Right atrium auricular region (tissue), 2 donors: ENCODE data around the gene CCNH. TPM values are rescaled to one million over a fixed set of nuclear protein-coding genes. Genes with fewer than 3 reads are reported as not detected.

ENCODE experiments used
- DNase-seq: peaks from one replicate; pipeline ENCODE4 v3.0.0-alpha.2; 2019; ENCODE audit warnings: low spot score
- H3K27ac ChIP-seq, 2 donors: fragments of 200-600 bp; sonication (generic); 1 replicate in 1 of 2; 2 replicates in 1 of 2; pipeline ENCODE4 v1.5.1; 2016 to 2019
- H3K27me3 ChIP-seq, 2 donors: fragments of 200-600 bp; sonication (generic); one replicate each; pipeline versions ENCODE4 v1.5.1 to v1.6.0; 2017 to 2019
- H3K36me3 ChIP-seq: fragments of 200-600 bp; sonication (generic); one replicate; pipeline ENCODE4 v1.5.1; 2016
- H3K4me1 ChIP-seq, 2 donors: fragments of 200-600 bp; sonication (generic); one replicate each; pipeline versions ENCODE4 v1.5.1 to v1.6.0; 2017 to 2019
- H3K4me3 ChIP-seq, 2 donors: fragments of 200-600 bp; sonication (generic); 1 replicate in 1 of 2; 2 replicates in 1 of 2; pipeline ENCODE4 v1.5.1; 2017 to 2019; ENCODE audit warnings: mild to moderate bottlenecking in 1 of 2, moderate library complexity in 1 of 2
- H3K9me3 ChIP-seq, 2 donors: fragments of 200-600 bp; sonication (generic); one replicate each; pipeline ENCODE4 v1.5.1; 2019
- CTCF ChIP-seq, 2 donors: fragments of 200-600 bp; sonication (generic); IDR thresholded peaks; one replicate each; pipeline ENCODE4 v1.5.1; 2019; ENCODE audit warnings: antibody characterized with exemption in 2 of 2
- total RNA-seq, 2 donors: library from RNA; depleted of rRNA; stranded (reverse); fragments of >200 nt; gene quantifications; one replicate each; pipeline ENCODE4 v1.1.0, GENCODE V29; 2016

Gene CCNH
- total RNA-seq, 2 donors from 2014 or later, result 37.9 to 55.6 TPM

- no peak overlapping the region for H3K4me3 ChIP-seq
- H3K36me3 ChIP-seq, result no peaks in the 10 kb centered on the region
- TF ChIP-seq CTCF (IDR thresholded peaks at IDR 0.05), result no peak
- no peak for DNase-seq
- no peaks in the 10 kb centered on the region for H3K4me1 ChIP-seq
- no peaks in the 10 kb centered on the region for H3K9me3 ChIP-seq
- no peak overlapping the region for H3K27ac ChIP-seq
- H3K27me3 ChIP-seq, result no peaks in the 10 kb centered on the region
These were observed 18.2 kb upstream of the CCNH start for GRCh38 chr5:87430863-87431457.

GRCh38 chr5:87423755-87424154 is 11.0 kb upstream of the CCNH start:
- DNase-seq, result no peak
- no peaks in the 10 kb centered on the region for H3K36me3 ChIP-seq
- no peaks in the 10 kb centered on the region for H3K27me3 ChIP-seq
- no peaks in the 10 kb centered on the region for H3K9me3 ChIP-seq
- TF ChIP-seq CTCF (IDR thresholded peaks at IDR 0.05), result no peak
- H3K4me1 ChIP-seq, result no peaks in the 10 kb centered on the region
- no peak overlapping the region for H3K4me3 ChIP-seq
- H3K27ac ChIP-seq, result no peak overlapping the region

GRCh38 chr5:87421307-87421706 is 8.6 kb upstream of the CCNH start:
- TF ChIP-seq CTCF (IDR thresholded peaks at IDR 0.05), result no peak
- Histone ChIP-seq H3K4me1 (no peaks in the 10 kb centered on the region), H3K9me3 (no peaks in the 10 kb centered on the region), H3K27ac (no peak overlapping the region), H3K27me3 (no peaks in the 10 kb centered on the region), H3K4me3 (no peak overlapping the region), H3K36me3 (no peaks in the 10 kb centered on the region)
- DNase-seq, result no peak

- Histone ChIP-seq H3K9me3 (no peaks in the 10 kb centered on the region), H3K27me3 (no peaks in the 10 kb centered on the region), H3K36me3 (no peaks in the 10 kb centered on the region), H3K27ac (no peak overlapping the region), H3K4me1 (peaks cover 0 to 2% of the 10 kb centered on the region in 2 donors), H3K4me3 (no peak overlapping the region)
- no peak for TF ChIP-seq CTCF (IDR thresholded peaks at IDR 0.05)
- DNase-seq, result no peak
These were observed 5.8 kb upstream of the CCNH start for GRCh38 chr5:87418506-87418905.

- no peak for DNase-seq
- Histone ChIP-seq H3K27ac (peak overlapping the region; percentile 98 to 100), H3K27me3 (no peaks in the 10 kb centered on the region), H3K36me3 (peaks cover 10% of the 10 kb centered on the region), H3K4me3 (peak overlapping the region; percentile 79 to 83), H3K9me3 (no peaks in the 10 kb centered on the region), H3K4me1 (peaks cover 0 to 21% of the 10 kb centered on the region in 2 donors)
- TF ChIP-seq CTCF (IDR thresholded peaks at IDR 0.05), result no peak
These were observed 564 bp upstream of the CCNH start for GRCh38 chr5:87413343-87413645.

GRCh38 chr5:87411973-87412629 is 629 bp downstream of the CCNH start:
- peak overlapping the region; percentile 98 to 100 for H3K27ac ChIP-seq
- H3K9me3 ChIP-seq, result no peaks in the 10 kb centered on the region
- no peak for TF ChIP-seq CTCF (IDR thresholded peaks at IDR 0.05)
- H3K27me3 ChIP-seq, result no peaks in the 10 kb centered on the region
- peak overlapping the region; percentile 79 to 83 for H3K4me3 ChIP-seq
- H3K4me1 ChIP-seq, result peaks cover 0 to 21% of the 10 kb centered on the region in 2 donors
- H3K36me3 ChIP-seq, result peaks cover 22% of the 10 kb centered on the region
- peak; percentile 64 for DNase-seq
